GM04504 (cell line): ENCODE measurements around the gene NR5A1.

Source experiments
- DNase-seq: peaks from one replicate; pipeline ENCODE4 v3.0.0-alpha.2; 2012; ENCODE audit warnings: low read depth

Gene NR5A1

DNA sequence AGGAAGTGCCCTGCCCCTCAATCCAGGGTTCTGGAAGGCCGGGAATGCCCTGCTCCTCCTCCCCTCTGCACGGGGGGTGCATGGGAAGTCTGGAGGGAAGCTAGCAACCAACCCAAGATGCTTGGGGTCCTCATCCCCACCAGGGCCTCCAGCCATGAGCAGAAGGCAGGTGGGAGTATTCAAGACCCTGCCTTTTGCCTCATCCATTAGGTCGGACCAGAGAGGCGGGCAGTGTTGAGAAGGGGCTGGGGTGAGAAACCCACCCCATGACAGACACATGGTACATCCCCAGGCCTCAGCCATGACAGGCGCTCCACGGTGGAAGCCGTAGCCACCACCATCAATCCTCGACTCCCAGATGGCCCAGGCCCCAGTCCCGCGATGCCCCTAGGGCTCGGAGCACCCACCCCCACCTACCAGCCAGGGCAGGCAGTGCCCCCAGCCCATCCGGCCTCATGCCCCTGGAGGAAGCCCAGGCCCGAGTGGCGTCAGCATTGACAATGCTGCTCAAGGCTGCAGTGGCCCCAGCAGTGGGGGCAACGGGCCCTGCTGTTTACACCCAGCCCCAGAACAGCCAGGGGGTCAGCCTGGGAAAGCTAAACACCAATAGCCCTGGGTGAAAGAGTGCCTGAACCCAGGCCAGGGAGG, 8.6 kb downstream of the NR5A1 start:
- DNase-seq: no peak

DNA sequence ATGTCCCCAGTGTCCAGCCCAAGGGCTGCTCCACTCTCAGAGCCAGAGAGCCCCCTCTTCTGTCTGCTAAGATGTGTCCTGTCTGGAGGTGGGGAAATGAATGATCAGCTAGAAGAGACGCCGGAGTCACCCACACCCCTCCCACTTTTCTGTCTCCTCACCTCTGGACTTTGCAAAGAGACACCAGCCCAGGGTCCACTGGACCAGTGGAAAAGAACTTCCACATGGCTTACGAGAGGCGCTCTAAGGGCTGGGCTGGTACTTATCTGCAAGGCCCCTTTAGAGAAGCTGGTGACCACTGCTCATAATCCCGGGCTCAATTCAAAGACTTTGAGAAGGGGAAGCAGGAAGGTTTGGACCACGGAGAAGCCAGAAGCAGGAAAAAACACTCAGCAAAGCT, 9.2 kb downstream of the NR5A1 start:
- no peak for DNase-seq

DNA sequence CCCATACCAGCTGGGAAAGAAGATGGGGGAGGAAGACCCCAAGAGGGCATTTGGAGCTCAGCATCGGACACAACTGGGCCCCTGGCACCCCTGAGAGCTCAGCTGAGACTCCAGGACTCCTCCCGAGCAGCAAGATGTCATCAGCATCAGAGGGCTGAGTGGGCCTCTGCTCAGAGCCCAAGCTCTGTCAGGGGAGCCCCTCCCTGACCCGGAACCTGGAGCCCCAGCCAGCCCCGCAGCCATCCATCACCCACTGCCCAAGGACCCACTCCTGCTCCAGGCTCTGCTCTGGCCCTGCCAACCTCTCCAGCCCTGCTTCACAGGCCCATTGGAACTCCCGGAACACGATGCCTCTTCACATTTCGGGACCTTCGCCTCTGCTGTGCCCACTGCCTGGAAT, 9.8 kb downstream of the NR5A1 start:
- DNase-seq: no peak

DNA sequence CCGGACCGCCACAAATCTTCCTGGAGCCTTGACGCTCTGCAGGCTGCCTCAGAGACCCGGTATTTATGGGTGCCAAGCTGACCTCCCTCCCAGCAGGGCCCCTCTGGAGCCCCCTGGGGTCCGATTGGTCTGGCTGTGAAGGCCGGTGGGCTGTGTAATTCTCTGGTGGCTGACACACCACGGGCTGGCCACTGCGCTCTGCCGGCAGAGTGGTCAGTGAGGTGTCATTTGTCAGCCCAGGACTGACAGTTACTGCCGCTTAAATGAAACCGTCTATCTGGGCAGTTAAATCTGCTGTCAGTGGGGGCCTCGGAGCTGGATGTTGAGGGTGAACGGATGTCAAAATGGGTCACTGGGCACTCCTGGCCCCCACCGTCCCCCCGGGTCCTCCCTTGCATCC, 10.7 kb downstream of the NR5A1 start:
- no peak for DNase-seq

DNA sequence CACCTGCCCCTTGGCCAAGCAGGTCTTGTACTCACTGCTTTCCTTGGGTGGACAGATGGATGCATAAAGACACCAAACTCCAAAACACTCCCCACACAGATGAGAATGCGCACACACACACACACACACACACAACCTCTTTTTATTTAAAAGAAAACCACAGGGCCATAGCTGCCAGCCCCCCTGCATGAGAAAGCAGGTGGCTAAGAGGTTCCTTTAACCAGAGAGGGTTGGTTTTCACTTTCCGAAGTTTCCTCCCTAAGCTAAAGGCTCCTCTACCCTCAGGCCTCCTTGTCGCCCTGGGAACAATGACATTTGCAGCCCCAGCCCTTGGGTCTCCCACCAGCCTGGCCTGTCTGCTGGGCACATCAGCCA, 11.1 kb downstream of the NR5A1 start:
- DNase-seq: no peak

DNA sequence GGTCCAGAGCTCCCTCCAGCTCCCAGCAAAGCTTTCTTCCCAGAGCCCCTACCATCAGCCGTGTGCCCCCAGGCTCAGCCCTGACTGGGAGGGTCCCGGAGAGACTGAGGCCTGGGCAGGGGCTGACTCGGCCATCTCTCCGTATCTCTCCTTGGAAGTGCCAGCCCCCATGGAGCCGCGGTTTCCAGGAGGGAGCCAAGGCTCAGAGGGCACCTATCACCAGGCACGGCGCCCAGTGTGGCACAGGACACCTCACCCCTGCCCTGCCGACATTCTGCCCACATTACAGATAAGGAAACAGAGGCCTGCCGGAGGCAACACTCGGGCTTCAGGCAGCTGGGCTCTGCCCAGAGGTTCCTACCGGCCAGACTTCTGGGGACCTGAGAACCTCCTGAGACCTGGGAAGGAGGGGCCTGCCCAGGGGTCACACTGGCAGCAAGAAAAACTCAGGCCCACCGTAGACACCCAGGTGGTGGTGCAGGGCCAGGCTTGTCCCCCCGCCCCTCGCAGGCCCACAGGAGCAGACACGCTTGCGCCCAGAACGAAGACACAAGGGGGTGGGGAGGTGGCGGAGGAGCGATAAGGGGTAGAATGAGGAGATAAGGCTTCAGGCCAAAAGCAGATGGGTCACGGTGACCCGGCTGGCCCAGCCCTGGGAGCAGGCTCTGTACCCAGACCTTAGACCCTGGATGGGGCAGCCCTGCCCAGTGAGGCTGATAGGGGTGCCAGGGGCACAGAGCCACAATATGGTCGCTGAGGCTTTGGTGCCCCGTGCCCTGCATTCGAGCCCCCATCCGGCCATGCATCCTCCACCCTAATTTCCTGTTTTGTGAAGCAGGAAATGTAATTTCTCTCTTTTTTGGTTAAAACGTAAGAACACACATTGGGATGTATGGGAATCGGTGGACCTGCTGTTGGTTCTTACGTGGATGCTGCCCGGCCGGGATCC, 11.8 kb downstream of the NR5A1 start:
- no peak for DNase-seq

DNA sequence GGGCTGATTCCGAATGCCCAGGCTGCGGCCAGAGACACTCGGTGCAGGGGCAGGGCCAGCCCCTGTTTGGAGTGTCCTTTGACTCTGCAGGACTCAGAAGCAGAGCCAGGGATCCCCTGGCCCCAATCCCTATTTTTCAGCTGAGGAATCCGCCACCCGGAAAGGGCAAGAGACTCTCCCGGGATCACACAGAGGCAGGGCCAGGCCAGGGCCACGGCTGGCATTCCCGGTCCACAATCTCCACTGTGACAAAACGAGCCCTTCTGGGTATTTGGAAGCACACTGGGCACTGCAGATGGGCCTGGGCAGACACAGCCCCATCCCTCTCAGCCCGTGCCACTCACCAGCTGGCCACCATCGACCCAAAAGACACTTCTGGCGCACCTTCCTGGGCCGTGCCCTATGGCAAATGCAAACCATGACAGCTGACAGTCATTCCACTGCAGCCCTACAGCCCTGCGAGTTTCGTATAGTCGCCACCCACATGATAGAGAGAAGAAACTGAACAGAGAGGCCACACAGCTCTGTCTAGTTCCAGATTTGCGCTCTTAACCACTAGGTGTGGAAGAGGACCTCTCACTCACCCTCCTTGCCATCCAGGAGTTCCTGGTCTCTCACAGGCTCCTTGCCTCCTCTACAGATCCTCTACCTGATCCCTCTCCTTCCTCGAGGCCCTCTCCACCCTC, 13.3 kb downstream of the NR5A1 start:
- no peak for DNase-seq

DNA sequence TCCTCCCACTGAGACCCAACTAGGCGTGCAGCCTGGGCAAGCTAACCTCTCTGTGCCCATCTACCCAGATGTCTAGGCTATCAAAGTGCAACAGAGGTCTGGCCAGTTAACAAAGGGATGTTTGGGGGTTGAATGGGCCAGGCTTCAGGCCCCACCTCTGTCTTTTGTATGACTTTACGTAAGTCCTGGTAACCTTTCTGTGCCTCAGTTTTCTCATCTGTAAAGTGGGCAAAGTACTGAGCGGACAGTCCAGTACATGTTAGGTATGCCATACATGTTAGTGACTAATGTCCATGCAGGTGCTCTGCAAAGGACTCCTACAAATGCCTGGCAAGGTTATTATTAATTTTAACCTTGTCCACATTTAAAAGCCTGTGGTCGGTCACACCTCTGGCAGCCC, 14.0 kb downstream of the NR5A1 start:
- DNase-seq: no peak

DNA sequence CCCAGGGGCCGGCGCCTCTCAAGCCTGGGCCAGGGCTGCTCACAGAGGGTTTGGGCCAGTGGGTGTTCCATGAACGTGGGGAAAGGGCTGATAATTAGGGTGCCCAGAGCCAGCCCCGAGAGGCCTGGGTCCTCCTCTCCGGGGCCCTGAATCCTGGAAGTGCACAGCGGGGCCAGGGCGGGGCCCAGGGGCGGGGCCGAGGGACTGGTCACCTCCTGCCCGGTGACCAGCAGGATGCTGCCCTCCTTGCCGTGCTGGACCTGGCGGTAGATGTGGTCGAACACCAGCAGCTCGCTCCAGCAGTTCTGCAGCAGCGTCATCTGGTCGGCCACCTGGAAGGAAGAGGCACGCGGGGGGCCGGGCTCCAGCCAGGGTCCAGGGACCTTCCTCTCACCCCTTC, 14.4 kb downstream of the NR5A1 start:
- DNase-seq: no peak

DNA sequence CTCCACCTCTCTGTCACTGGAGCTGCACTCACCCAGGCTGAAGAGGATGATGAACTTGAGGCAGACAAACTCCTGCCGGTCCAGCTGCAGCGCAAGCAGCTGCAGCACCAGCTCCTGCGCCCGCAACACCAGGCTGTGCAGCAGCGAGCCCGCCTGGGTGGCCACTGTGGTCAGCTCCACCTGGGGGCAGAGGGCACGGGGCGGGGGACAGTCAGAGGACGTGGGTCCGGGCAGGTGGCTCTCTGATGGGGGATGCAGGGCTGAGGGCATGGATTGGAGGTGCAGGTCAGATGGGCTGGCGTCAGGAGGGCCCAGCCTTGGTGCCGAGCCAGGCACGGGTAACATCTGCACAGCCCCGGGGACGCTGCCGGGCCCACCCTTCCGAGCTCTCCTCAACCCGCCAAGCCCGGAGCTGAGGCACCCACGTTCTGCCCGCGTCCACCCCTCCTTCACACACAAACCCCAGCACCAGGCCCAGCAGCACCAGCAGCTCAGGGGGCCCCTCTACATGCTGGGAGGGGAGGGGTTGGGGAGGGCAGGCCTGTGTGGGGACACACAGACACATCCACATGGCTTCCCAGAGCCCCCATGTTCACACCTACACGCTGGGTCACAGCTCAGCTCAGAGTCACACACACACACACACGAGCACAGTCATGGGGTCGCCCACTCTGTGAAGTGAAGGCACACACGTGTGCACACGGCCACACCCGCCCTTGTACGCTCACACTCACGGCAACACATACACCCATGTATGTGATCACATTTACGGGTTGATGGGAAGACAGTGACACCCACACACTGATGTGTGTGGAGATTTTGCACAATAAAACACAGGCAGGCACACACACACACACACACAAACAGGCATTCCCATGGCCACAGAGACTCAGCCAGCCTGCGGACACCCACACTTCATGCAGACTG, 15.9 kb downstream of the NR5A1 start:
- no peak for DNase-seq

DNA sequence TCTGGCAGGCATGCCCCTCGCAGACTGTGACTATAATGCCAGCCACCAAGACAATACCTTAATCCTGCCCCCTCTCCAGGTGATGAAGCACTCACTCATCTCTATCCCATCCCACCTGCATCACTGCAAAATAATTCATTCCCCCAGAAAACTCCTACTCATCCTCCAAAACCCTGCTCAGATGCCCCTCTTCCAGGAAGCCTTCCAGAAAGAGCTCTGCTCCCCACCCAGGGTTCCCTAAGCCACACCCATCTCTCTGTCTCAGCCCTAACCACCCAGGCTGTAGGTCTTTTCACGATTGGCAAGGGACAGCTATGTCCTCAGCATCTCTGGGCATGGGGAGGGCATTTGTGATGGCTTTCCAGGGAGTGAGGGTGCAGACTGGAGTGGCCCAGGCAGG, 17.2 kb downstream of the NR5A1 start:
- no peak for DNase-seq

DNA sequence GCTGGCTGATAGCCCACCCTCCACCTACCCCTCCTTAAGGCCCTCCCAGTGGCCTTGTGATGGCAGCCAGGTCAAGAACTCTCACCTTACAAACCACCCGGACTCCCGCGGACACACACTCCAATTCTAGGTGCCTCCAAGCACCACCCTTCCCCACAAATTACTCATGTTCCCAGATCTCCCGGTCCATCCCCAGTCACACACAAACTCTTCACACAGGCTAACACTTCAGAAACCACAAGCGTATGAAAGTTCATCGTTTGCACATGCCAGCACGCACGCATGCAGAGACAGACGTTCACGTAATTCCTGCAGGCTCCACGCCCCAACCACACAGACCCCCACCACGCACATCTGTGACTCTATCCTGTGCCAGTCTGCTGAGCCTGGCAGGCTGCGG, 18.0 kb downstream of the NR5A1 start:
- DNase-seq: no peak

DNA sequence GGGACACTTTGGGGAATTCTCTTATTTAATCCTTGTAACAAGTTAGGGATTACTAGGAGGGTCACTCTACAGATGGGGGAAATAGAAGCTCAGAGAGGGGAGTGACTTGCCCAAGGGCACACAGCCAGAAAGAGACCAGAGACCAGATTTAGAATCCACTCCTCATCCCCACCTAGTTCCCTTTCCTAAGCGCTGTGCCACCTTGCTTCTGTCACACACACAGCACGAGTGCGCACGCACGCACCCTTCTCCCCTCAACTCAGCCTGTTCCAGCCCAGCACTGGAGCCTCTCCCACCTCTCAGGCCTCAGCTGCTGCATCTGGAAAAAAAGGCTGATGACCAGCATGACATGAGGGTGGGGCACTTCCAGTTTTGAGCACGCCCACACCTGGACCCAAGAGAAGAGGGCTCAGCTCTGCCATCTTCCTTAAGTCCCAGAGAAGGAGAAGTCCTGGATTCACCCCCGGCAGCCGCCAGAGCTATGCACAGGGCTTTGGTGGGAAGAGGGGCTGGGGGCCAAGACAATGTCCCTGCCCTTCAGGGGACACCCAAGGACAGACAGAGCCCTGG, 18.5 kb downstream of the NR5A1 start:
- no peak for DNase-seq

DNA sequence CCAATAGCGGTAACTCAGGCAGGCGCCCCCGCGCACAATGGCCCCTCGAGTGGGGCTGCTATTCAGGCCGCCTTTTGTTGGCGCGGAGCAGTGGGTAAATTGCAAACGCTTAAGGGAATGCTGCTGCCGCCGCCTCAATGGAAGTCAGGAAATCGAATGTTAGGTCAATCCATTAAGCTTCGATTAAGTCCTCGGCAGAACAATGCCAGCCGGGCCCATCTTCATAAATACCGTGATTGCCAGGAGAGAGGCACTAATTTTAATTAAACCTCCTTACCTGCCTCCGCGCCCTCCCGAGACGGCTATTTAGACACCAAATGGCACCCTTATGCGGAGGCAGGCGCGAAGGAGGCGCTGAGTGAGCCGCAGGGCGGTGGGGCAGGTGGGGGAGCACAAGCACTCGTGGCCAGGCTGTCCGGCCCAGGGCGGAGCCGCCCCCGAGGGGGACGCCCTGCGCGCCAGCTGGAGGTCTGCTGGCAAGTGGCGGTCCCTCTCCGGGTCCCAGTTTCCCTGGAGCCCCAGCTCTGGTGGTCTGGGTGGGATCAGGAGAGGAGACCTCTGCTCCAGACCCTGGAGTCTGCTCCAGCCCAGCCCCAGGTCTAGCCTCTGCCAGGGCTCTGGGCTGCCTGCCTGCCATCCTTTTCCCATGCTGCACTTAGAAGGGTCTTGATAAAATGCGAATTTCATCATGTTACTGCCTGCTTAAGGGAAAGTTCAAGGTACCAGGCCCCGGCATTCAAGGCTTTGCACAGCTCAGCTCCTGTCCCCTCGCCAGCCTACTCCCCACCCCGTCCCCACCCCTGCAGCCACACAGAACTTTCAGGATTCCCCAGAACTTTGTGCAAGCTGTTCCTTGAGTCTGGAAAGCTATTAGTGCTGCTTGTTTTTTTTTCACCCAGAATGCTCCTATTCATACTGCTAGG, 19.7 kb downstream of the NR5A1 start:
- DNase-seq: no peak

DNA sequence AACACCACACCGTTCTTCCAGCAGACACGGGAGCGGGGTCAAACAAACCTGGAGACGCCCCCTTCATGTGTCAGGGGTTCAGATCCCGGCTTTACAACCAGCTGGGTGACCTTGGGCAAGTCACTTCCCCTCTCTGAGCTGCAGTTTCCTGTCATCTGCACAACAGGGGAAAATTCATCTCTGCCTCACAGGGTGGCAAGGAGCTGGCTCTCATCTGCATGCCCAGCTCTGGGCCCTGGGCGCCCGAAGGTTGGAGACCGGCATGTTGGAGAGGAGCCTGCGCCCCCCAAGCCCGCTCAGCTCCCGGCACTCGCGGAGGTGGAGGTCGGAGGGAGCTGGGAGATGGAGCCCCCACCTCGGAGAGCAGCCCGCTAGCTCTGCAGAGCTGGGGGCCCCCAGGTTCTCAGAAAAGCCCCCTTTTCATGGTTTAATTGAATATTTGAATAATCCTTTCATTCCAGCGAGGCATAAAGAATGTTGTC, 20.4 kb downstream of the NR5A1 start:
- no peak for DNase-seq

DNA sequence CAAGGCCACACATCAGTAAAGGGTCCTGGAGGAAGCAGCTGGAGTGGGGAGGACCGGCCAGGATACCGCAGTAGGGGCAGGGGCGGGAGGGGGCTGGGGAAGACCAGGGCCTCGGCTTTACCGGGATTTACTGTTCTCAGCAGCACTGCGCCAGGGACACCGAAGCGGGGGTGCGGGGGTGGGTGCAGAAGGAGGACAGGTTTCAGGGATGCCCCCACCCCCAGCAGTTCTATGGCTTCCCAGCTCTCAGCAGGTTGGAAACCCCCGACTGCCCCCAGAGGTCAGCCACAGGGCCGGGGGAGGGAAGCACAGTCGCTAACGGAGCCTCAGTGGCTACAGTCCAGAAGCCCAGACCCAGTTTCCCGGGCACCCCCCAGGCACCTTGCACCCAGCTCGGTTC, 21.3 kb downstream of the NR5A1 start:
- DNase-seq: no peak

DNA sequence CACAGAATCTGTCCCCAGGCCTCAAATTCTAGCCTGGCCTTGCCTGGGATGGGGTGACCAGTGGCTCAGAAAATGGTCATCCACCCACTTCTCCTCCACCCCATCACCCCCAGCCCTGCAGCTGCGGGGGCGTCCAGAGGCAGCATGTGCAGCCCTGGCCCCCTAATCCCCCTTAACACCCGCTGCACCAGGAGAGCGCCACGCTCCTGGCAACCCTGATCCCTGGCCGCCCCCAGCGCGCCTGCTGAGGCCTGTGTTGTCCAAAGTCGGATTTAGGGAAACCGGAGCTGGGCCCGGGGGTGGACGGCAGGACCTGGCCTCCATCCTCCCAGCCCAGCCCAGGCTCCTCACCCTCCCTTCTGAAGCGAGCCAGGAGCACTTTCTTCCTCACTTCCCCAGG, 22.0 kb downstream of the NR5A1 start:
- DNase-seq: no peak

DNA sequence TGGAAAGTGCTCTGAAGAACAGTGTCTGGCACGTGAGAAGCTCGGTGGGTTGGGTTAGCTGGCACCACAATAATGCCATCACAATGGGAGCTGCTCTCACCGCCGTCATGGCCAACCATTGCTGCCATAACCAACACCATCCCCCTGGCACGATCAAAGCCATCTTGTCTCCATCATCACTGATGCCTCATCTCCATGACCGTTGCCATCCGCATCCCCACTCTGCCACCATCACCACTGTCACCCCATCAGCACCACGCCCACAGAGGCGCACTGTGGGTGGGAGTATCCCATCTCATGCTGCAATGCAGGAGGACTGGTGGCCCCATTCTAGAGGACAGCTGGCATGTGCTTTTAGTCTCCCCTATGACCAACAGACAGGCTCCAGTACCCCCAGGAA, 23.7 kb downstream of the NR5A1 start:
- no peak for DNase-seq

DNA sequence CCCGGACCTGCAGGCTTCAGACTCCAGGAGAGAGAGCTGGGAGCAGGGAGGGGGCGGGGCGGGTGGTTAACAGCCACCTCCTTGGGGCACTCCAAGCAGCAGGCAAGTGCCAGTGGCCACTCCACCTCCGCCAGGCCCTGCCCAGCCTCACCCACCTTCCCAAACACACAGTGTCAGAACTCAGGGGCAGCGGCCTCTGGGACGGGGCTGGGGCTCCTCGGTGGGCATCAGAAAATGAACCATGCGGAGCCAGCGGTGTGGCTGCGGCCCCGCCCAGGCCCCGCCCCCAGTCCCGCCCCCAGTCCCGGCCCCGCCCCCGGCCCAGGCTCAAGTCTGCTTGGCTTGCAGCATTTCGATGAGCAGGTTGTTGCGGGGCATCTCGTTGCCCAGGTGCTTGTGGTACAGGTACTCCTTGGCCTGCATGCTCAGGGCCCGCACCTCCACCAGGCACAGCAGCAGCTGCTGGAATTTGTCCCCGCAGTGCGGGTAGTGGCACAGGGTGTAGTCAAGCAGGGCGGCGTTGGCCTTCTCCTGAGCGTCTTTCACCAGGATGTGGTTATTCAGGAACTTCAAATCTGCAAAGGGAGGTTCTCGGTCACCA, 24.7 kb downstream of the NR5A1 start:
- DNase-seq: no peak

DNA sequence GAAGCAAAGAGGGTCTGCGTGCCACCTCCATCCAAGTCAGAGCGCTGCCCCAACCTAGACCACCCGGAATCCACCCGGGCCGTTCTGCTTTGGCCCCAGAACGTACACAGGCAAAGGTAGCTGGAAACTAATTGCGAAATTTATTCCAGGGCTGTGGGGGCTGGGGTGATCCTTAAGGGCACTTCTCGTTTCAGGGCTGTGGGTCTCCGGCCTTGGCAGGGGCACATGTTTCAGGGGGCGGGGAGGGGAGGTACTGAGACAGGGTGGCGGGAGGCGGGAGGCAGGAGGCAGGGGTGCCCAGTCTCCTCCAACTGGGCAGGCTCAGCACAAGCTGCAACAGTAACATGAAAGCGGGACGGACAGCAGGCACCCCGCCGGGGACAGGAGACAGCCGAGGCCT, 26.1 kb downstream of the NR5A1 start:
- DNase-seq: no peak
